Left forelimb (tissue), 1 donor: ENCODE measurements around the gene MEGF9.

Experiments
- DNase-seq: peaks from one replicate; pipeline ENCODE4 v3.0.0-alpha.2; 2018; ENCODE audit warnings: low spot score

The MEGF9 gene

DNA sequence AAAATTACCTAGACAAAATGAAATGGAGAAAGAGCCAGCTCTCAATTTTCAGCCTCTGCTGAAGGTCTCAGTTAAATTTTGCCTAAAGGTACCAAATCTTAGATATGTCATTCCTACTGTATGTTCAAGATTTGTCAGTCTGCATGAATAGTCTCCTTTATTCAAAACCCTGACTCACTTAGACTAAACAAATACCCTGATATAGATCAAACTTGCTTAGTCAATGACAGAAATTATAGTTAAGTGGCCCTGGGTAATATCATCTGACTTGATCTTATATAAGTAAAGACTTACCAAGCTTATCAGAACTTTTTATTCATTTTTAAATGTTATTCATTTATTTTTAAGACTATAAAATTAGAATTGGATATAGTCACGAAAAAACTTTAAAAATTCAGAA is 12.2 kb downstream of the MEGF9 start:
- DNase-seq = no peak

DNA sequence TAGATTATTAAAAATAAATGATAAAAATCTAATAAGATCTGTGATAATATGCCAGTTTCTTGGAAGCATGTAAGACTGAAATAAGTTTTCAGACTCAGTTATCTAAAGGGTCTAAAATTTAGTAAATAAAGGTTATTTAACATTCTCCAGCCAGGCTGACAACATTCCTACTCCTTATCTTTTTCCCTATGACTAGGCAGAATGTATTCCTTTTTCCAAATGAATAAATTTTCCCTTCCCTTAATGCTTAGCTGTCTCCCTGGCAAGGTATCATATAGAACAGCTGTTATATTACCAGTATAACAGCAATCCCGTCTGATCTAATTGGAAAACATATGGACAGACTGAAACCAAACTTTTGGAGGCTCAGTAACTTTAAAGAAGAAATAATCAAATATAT is 13.0 kb downstream of the MEGF9 start:
- DNase-seq = no peak

DNA sequence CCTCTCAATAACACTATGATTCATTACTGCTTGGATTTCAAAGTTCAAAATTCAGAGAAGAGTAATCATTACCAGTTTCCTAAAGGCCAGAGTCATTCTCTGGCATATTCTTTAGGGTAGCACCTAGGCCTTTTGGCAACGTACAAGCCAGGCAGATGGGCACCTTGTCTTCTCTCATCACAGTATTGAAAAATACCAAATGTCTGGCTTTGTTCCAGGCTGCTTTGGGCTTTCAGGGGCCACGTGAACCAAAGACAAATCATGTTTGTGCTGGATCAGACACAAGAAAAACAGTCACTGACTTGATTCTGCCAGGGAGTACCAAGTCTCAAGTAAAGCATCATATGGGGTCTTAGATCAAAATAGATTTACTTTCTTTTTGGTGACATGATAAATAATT is 15.5 kb downstream of the MEGF9 start:
- DNase-seq = no peak

DNA sequence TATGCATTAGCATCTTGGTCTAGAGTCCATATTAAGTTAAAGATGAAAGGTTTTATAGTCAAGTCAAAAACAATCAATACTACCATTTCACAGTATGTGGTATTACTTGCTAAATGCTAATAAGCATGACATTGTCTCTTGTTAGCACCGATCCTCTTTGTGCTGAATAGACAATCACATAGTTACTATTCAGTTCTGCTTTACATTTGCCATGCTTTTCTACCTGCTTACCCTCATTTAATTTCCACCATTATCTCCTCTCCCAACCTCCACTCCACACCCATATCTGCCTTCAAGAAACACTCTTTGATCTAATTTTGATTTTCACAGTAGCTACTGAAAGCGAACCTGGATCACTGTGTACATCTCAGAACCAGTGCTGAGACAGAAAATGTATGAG is 16.8 kb downstream of the MEGF9 start:
- no peak for DNase-seq

DNA sequence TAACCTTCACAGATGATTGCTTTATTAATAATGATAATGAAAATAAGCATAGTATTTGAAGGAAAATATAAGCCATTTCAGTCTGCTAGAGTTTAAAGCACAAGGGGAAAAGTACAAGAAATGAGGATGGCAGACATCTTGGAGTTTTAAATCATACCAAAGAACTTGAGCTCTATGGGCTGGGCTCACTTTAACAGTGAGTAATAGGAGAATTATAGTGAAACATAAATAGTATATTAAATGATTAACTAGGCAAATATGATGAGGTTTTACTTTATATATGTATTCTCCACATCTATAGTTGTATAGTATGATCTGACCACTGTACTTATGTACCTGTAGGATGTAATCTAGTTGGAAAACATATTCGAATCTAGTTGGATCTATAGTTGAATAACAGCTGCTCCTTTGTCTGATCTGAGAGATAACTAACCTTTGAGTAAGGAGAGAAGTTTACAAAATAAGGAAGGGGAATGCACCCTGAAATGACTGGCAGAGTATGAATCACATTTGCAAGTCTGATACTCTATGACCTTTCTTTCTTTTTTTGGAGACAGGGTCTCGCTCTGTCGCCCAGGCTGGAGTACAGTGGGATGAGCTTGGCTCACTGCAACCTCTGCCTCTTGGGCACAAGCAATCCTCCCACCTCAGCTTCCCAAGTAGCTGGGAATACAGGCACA is 17.6 kb downstream of the MEGF9 start:
- no peak for DNase-seq

DNA sequence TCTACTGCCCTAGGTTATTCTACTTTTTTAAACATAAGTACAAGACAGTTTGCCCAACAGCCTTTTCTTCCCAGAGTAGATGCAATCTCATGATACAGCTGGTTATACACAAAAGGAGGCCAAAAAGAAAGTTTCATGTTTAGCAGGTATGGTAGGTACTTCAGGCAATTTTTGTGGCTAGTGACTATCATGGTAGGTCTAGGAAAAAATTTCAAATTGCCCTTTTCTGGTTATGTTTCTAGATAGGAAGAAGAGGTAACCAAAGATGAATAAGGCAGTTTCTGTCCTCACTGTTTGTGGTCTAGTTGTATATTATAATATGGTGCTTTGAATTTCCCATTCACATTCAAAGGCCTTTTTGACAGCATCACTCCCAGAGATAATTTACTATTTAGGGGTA is 19.7 kb downstream of the MEGF9 start:
- DNase-seq = no peak

DNA sequence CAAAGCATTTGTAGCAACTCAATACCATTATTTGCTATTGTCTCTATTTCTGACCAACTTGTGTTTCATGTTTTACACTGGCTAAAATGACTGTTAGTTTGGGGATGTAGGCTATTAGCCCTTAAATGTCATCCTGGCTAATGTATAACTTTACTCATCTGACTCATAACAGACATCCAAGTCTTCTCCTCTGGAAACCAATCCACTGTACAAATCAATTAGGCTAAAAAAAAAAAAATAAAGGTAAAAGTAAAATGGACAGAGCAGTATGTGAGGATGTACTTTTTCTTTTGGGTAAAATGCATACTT is 20.6 kb downstream of the MEGF9 start:
- DNase-seq = no peak

DNA sequence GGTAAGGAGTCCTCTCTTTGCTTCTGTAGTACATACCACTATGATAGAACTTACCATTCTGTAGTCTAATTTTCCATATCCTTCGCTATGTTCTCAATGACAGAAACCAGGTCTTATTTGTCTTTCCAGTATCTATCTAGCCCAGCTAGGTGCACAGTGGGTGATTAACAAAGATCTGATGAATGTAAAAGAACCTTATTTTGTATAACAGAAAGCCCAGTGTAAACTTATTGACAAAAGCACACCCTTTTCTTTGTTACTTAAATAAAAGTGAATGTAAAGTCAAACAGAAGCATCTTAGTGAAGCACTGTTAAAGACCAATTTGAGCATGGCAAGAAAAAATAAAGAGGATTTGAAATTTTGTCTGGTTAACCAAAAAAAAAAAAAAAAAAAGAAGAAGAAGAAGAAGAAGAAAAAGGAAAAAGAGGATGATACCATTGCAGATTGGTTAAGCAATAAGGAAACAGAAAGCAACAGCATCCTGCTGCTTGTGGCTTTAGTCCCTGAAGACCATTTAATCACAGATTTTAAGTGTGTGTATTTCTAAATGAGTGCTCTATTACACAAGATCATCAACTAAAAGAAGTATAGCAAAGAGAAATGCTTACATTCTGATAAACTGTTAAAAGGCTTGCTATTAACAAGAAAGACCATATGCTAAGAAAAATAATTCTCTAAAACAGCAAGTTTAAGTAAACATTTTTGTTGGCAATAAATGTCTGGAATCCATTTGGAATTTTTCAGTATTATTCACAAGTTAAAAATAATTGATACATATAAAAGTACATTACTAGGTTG is 21.2 kb downstream of the MEGF9 start:
- DNase-seq = no peak

DNA sequence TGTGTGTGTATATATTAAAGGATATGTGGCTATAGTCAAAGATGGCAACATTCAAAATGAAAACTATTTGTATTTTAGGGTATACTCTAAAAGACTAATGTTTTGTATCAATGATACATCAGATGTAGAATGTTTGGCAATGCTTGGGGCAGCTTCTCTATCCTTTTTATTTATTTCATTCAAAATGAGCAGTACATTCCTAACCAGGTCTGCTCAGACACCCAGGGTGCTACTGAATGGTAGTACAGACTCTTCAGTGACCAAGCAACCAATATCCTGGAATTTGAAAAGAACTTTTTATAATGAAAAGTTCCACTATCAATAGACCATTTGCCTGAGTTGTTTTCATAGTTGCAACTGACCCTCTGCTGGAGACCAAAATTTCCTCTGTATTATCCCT is 23.9 kb downstream of the MEGF9 start:
- DNase-seq = no peak

DNA sequence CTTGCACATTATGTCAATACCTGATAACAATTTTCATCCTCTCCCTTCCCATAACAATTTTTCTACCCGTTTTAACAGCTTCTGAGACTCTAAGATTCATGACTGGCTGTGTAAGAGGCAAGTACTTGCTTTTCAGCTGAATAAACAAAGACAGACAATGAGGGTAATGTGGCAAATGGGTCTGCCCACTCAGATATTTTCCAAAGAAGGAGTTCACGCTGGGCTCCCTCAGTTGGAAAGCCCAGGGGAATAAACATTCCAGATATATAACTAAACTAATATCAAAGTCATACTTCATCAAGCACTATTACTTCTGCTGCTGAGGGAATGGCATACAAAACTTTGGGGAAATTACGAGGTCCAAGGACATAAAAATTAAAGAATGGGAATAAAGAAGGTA is 24.4 kb downstream of the MEGF9 start:
- DNase-seq = no peak

DNA sequence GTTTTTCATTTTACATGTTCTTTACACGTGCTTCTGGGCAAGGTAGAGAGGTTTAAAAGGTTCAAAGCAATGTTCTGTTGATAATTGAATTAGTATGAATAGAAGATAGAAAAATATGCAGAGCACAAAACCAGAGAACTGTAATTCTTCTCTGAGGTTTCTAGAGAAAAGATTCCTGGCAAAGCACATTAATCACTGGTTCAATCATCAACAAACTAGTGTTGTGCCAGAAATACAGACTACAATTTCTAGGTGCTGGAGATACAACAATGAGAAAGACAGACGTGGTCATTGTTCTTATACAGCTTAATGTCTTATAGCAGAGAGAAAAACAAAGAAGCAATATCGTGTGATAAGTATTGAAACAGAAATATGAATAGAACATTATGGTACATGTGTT is 25.5 kb downstream of the MEGF9 start:
- no peak for DNase-seq

DNA sequence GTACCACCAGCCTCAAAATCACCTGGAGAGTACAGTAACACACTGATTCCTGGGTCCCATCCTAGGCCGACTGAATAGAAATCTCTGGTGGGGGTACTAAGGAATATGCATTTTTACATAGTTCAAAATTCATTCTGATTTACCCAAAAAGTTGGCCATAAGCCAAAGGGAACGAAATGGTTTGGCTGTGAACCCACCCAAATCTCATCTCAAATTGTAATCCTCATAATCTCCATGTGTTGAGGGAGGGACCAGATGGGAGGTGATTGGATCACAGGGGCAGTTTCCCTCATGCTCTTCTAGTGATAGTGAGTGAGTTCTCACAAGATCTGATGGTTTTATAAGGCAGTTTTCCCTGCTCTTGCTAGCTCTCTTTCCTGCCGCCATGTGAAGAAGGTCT is 31.1 kb downstream of the MEGF9 start:
- no peak for DNase-seq

DNA sequence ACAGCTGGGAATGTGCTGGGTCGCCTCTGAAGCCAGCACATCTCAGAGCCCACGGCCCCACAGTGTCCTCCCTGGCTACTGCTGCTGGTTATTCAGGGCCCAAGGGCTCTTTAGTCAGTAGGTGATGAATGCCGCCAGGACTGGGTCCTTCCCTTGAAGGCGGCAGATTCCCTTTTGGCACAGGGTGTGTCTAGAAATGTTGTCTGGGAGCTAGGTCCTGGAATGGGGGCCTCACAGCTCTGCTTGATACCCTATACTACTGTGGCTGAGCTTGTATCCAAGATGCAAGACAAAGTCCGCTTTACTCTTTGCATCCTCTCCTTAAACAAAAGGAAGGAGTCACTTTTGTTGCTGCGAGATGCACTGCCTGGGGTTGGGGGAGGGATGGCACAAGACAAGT is 33.1 kb downstream of the MEGF9 start:
- no peak for DNase-seq

DNA sequence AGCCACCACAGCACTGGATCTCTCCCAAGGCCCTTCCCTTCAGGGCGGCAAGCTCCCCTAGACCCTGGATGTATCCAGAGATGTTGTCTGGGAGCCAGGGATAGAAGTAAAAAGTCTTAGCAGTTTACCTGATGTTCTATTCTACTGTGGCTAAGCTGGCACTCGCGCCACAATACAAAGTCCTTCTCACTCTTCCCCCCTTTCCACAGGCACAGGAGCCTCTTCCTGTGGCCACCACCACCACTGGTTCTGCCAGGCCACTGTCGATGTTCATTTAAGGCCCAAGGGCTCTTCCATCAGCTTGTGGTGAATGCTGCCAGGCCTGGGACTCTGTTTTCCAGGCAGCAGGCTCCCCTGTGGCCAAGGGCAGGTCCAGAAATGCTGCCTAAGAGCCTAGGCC is 33.7 kb downstream of the MEGF9 start:
- DNase-seq = no peak

DNA sequence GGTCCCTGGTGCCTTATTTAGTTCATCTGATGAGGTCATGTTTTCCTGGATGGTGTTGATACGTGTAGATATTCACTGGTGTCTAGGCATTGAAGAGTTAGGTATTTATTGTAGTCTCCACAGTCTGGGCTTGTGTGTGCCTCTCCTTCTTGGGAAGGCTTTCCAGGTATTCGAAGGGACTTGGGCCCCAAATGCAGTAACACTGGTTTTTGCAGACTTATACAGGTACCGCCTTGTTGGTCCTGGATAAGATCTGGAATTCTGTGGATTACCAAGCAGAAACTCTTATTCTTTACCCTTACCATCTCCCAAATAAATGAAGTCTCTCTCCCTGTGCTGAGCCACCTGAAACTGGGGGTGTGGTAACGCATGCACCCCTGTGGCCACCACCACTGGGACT is 34.1 kb downstream of the MEGF9 start:
- DNase-seq = no peak

DNA sequence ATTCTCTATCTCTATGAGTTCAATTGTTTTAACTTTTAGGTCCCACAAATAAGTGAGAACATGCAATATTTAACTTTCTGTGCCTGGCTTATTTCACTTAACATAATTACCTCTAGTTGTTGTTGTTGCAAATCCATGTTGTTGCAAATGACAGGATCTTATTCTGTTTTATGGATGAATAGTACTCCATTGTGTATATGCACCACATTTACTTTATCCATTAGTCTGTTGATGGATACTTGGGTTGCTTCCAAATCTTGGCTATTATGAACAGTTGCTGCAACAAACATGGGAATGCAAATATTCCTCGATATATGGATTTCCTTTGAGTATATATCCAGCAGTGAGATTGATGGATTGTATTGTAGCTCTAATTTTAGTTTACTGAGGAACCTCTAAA is 36.3 kb downstream of the MEGF9 start:
- DNase-seq = no peak

DNA sequence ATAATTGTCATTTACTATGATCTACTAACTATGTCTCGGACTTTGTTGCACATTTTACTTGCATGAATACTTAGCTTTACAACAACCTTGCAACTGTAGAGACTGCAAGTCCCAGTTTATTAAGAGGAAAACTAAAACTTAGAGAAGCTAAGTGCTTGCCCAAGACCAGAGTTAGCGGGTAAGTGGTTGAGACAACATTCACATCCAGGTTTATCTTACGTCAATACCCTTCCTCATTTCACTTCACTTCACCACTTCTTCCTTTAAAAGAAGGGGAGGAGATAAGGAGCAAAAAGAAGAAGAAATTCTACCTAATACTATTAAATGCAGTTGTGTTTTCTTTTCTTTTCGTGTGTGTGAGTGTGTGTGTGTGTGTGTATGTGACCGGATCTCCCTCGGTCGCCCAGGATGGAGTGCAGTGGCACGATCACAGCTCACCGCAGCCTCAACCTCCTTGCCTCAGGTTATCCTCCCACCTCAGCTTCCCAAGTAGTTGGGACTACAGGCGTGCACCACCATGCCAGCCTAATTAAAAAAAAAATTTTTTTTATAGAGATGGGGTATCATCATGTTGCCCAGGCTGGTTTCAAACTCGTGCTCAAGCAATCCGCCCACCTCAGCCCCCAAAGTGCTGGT is 37.4 kb downstream of the MEGF9 start:
- DNase-seq = no peak

DNA sequence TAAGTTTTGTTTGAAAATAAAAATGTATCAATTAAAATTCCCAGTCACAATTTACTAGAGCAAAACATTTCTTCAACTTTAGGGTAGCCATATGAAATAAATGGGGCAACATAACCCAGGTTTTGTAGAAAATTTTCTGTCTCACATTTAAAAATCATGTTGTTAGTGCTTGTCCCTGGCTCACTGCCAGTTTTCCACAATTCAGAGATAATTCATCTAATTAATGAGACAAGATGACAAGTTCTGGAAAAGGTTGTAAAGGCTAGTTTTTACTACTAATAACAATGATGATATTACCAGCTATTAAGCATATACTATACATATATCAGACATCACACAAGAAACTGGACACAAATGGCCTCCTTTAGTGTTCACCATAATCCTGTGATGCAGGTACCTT is 45.9 kb downstream of the MEGF9 start:
- DNase-seq = no peak

DNA sequence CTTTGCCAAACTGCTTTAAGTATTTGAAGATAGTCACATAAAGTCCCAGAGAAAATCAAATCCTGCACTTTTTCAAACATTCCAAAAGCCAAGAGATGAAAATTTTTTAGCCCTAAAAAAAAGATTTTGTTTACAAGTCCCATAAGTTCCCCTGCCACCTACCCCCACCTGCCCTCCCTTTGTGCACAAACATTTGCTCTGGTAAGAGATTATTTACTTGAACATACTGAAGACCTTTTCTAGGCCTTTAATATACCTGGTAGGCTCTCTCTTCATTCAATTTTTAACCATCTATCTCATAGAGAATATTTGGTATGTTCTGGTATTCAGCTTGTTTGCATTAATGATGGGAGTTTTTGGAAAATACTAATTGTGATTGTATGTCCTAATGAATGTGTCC is 50.3 kb downstream of the MEGF9 start:
- no peak for DNase-seq

DNA sequence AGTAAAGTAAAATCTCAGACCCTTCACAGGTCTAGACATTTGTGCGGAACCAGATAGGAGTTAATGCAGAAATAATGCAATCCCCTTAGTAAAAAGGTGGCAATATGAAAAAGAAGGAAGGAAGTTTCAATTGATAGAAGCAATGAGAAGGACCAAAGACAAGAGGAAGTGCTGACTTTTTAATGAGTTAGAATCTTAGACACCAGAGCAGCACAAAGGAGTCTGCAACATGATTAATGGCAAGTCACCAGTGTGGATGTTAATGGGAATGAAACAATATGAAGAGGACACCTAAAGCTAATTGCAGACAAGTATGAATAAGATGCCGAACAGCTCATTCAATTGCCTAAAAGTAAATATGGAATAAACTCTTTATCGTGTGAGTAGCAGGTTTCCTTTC is 50.9 kb downstream of the MEGF9 start:
- no peak for DNase-seq

DNA sequence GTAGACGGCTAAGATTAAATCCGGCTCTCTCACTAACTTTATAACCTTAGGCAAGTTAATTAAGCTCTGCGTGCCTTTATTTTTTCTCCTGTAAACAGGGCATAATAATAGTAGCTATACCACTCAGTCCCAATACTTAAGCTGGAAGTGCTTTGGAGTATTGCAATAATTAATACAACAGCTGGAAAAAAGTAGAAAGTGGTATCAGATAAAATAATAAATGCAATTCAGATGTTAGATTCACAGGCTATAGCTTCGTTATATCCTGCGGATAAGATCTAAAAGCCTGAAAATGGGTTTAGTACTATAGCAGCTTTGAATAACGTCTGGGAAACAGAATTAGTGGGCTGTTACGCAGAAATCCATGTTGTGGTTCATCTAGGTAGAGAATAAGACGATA is 51.8 kb downstream of the MEGF9 start:
- no peak for DNase-seq

DNA sequence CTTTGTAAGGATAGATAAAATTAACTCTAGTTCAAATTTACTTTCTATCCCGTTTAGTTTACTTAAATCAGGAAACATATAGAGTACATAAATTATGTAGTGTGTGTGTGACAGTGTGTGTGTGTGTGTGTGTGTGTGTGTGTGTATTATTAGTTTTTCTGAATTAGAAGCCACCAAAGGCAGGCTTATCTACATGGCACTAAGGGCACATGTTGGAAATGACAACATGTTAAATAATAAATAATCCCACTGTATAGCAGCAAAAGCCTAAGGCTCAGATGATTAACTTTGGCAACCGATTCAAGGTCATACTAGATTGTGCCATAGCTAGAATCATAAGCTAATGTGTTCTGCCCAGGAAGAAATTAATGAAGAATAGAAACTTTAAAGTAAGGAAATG is 54.6 kb downstream of the MEGF9 start:
- no peak for DNase-seq

DNA sequence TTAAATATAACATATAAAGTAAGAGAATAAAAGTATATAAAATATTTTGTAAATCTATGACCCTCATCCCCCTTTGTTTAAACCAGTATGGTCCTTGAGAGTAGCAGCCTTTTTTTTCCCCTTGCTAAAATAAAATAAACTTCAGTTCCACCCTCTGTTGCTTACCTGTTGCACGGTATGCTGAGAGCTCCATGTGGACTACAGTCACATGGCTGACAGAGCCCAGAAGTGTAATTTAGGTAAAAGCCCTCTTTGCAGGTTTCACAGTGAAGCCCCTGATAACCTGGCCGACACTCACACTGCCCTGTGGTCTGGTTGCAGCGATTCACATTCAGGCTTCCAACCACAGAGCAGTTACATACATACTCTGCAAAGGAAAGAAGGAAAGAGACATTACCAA is 55.1 kb downstream of the MEGF9 start:
- DNase-seq = no peak
